ENCODE data around the gene DLG5. TPM values are rescaled to one million over a fixed set of nuclear protein-coding genes. Genes with fewer than 3 reads are reported as not detected.

Gene DLG5
- 28.2 and 31.7 TPM in 2 replicates for total RNA-seq (2014; rRNA removed; shearing (Covaris generic))

DNA sequence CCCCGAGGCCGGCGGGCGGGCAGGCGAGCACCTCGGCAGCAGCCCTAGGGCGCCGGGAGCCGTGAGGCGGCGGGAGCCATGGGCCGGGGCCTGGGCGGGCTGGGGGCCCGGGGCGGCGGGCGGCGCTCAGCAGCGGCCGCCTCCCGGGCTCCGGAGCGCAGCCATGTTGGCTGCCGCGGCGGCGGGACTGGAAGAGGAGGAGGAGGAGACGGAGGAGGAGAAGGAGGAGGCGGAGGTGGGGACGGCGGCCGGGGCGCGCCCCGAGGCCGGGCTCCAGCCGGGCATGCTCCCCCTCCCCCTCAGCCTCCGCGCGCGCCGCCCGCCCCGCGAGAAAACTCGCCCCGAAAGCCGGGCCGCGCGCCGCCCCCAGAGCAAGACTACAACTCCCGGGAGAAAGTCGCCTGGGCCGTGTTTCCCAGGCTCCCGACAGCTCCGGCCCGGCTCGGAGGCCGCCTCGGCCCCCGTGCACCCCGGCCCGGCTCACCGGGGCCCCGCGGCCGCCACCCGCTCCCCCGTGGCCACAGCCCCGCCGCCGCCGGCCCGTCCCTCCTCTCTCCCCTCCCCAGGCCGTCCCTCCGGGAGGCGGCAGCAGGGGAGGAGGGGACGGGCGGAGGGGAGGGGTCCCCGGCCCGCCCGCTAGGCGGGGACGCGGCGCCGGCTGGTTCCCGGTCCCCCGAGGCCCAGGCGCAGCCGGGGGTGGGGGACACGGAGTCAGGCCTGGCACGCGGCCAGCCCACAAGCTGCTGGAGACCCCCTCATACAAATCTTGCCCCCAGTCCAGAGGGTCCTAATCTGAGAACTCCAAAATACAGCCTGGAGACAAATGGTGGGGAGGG lies at the start of gene DLG5:
Gene DLG5 (minus strand): TSS at position 190 of the 836 bp plus-strand sequence. CDS start 235 bp downstream, outside the sequence.
- Histone ChIP-seq H3K36me3 (replicated peaks; ENCODE audit: control insufficient read depth, insufficient read depth, low read length) (no peaks in the 10 kb centered on the region), H3K4me3 (ENCODE audit: insufficient read depth, low read depth, low read length) (peak within 1 kb of the TSS; percentile 86), H3K27me3 (ENCODE audit: control insufficient read depth, insufficient read depth, low read length) (no peaks in the 10 kb centered on the region)
- DNase-seq = peak; percentile 90

- peaks cover 24% of the 10 kb centered on the region for H3K36me3 ChIP-seq (replicated peaks; ENCODE audit: control insufficient read depth, insufficient read depth, low read length)
- H3K4me3 ChIP-seq (ENCODE audit: insufficient read depth, low read depth, low read length) = no peak overlapping the region
- no peak for DNase-seq
- no peaks in the 10 kb centered on the region for H3K27me3 ChIP-seq (ENCODE audit: control insufficient read depth, insufficient read depth, low read length)
Measured at GRCh38 chr10:77975086-77975666, 48.6 kb upstream of the DLG5 start.

DNA sequence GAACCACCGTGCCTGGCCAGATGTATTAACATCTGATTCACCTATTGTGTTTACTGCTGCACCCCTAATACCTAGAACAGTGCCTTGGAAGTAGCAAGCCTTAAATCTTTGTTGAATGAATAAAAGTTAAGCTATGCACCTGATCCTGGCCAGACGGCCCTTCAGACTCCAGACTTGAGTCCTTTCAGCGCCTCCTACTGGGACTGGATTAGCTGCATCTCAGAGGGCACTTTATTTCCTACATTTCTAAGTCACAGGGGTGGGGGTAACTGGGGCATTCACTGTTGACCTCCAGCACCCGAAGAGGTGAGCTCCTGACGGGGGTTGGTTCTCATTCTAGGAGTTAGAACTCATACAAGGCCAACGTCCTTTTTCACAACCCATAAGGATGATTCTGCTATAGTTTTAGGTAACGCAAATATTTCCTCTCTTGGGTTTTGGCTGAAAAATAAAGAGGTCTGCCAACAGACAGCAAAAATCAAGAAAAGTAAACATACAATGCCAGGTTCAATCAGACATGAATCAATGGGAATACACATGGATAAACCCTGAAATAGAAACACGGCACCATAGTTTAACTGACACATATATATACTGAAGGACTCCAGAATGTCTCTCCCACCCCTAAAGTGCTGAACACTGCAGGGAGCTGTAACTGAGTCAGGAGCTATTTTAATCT lies 48.0 kb upstream of the DLG5 start:
- Histone ChIP-seq H3K27me3 (ENCODE audit: control insufficient read depth, insufficient read depth, low read length) (no peaks in the 10 kb centered on the region), H3K4me3 (ENCODE audit: insufficient read depth, low read depth, low read length) (no peak overlapping the region), H3K36me3 (replicated peaks; ENCODE audit: control insufficient read depth, insufficient read depth, low read length) (peaks cover 19% of the 10 kb centered on the region)
- peak; percentile 83 for DNase-seq

GRCh38 chr10:77973276-77973675 lies 46.7 kb upstream of the DLG5 start:
- no peak for DNase-seq
- peaks cover 11% of the 10 kb centered on the region for H3K36me3 ChIP-seq (replicated peaks; ENCODE audit: control insufficient read depth, insufficient read depth, low read length)
- H3K4me3 ChIP-seq (ENCODE audit: insufficient read depth, low read depth, low read length) = no peak overlapping the region
- H3K27me3 ChIP-seq (ENCODE audit: control insufficient read depth, insufficient read depth, low read length) = no peaks in the 10 kb centered on the region

DNA sequence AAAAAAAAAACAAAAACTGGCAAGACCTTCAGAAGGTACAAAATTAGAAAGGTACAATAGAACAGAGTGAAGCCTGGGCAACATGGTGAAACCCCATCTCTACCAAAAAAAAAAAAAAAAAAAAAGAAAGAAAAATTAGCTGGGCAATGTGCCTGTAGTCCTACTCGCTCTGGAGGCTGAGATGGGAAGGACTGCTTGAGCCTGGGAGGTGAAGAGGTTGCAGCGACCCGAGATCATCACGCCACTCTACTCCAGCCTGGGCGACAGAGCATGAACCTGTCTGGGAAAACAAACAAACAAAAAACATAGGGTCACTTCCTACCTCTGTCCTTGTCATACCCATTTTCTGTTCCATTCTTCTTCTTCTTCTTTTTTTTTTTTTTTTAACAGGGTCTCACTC lies 45.6 kb upstream of the DLG5 start:
- Histone ChIP-seq H3K4me3 (ENCODE audit: insufficient read depth, low read depth, low read length) (no peak overlapping the region), H3K36me3 (replicated peaks; ENCODE audit: control insufficient read depth, insufficient read depth, low read length) (peaks cover 5% of the 10 kb centered on the region), H3K27me3 (ENCODE audit: control insufficient read depth, insufficient read depth, low read length) (no peaks in the 10 kb centered on the region)
- no peak for DNase-seq

- no peak for DNase-seq
- peaks cover 2% of the 10 kb centered on the region; the same call in 1 of the 2 replicates for H3K36me3 ChIP-seq (replicated peaks; ENCODE audit: control insufficient read depth, insufficient read depth, low read length)
- H3K27me3 ChIP-seq (ENCODE audit: control insufficient read depth, insufficient read depth, low read length) = no peaks in the 10 kb centered on the region
- no peak overlapping the region for H3K4me3 ChIP-seq (ENCODE audit: insufficient read depth, low read depth, low read length)
Measured at GRCh38 chr10:77971804-77972144, 45.2 kb upstream of the DLG5 start.

- Histone ChIP-seq H3K4me3 (ENCODE audit: insufficient read depth, low read depth, low read length) (no peak overlapping the region), H3K27me3 (ENCODE audit: control insufficient read depth, insufficient read depth, low read length) (no peaks in the 10 kb centered on the region), H3K36me3 (replicated peaks; ENCODE audit: control insufficient read depth, insufficient read depth, low read length) (no peaks in the 10 kb centered on the region)
- no peak for DNase-seq
Measured at GRCh38 chr10:77970869-77971803, 44.6 kb upstream of the DLG5 start.

- no peak for DNase-seq
- Histone ChIP-seq H3K36me3 (replicated peaks; ENCODE audit: control insufficient read depth, insufficient read depth, low read length) (no peaks in the 10 kb centered on the region), H3K27me3 (ENCODE audit: control insufficient read depth, insufficient read depth, low read length) (no peaks in the 10 kb centered on the region), H3K4me3 (ENCODE audit: insufficient read depth, low read depth, low read length) (no peak overlapping the region)
Measured at GRCh38 chr10:77969114-77969513, 42.6 kb upstream of the DLG5 start.

- H3K27me3 ChIP-seq (ENCODE audit: control insufficient read depth, insufficient read depth, low read length) = no peaks in the 10 kb centered on the region
- no peaks in the 10 kb centered on the region for H3K36me3 ChIP-seq (replicated peaks; ENCODE audit: control insufficient read depth, insufficient read depth, low read length)
- no peak for DNase-seq
- H3K4me3 ChIP-seq (ENCODE audit: insufficient read depth, low read depth, low read length) = no peak overlapping the region
Measured at GRCh38 chr10:77967611-77968022, 41.1 kb upstream of the DLG5 start.

- no peak for DNase-seq
- no peaks in the 10 kb centered on the region for H3K36me3 ChIP-seq (replicated peaks; ENCODE audit: control insufficient read depth, insufficient read depth, low read length)
- no peak overlapping the region for H3K4me3 ChIP-seq (ENCODE audit: insufficient read depth, low read depth, low read length)
- no peaks in the 10 kb centered on the region for H3K27me3 ChIP-seq (ENCODE audit: control insufficient read depth, insufficient read depth, low read length)
Measured at GRCh38 chr10:77965294-77965693, 38.7 kb upstream of the DLG5 start.

DNA sequence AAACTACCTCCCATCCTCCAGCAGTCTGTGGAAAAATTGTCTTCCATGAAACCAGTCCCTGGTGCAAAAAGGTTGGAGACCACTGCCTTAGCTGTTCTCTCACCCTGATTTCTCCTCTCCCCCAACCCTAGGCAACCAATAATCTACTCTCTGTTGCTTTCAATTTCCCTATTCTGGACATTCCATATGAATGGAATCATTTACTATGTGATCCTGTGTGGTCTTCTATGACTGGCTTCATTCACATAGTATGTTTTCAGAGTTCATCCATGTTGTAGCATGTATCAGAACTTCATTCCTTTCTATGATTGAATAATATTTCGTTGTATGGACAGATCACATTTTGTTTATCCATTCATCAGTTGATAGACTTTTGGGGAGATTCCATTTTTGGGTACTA lies 38.3 kb upstream of the DLG5 start:
- Histone ChIP-seq H3K27me3 (ENCODE audit: control insufficient read depth, insufficient read depth, low read length) (no peaks in the 10 kb centered on the region), H3K36me3 (replicated peaks; ENCODE audit: control insufficient read depth, insufficient read depth, low read length) (no peaks in the 10 kb centered on the region), H3K4me3 (ENCODE audit: insufficient read depth, low read depth, low read length) (no peak overlapping the region)
- no peak for DNase-seq

DNA sequence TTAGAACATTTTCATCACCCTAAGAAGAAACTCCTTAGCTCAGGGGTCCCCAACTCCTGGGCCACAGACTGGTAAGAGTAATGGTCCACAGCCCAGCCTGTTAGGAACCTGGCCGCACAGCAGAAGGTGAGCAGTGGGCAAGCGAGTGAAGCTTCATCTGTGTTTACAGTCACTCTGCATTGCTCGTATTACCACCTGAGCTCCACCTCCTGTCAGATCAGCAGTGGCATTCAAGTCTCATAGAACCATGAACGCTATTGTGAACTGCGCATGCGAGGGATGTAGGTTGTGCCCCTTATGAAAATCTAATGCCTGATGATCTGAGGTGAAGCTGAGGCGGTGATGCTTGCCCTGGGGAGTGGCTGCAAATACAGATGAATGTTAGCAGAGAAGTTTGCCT lies 37.3 kb upstream of the DLG5 start:
- Histone ChIP-seq H3K36me3 (replicated peaks; ENCODE audit: control insufficient read depth, insufficient read depth, low read length) (no peaks in the 10 kb centered on the region), H3K4me3 (ENCODE audit: insufficient read depth, low read depth, low read length) (no peak overlapping the region), H3K27me3 (ENCODE audit: control insufficient read depth, insufficient read depth, low read length) (no peaks in the 10 kb centered on the region)
- DNase-seq = no peak

- DNase-seq = no peak
- no peak overlapping the region for H3K4me3 ChIP-seq (ENCODE audit: insufficient read depth, low read depth, low read length)
- no peaks in the 10 kb centered on the region for H3K27me3 ChIP-seq (ENCODE audit: control insufficient read depth, insufficient read depth, low read length)
- no peaks in the 10 kb centered on the region for H3K36me3 ChIP-seq (replicated peaks; ENCODE audit: control insufficient read depth, insufficient read depth, low read length)
Measured at GRCh38 chr10:77962350-77963146, 36.0 kb upstream of the DLG5 start.
